ENCODE results near the gene GNAZ.

GRCh38 chr22:23047265-23047664 lies 23.1 kb upstream of the GNAZ start:
- no peak for TF ChIP-seq CTCF (IDR thresholded peaks at IDR 0.05; ENCODE audit: low read depth, low read length, missing input control)
- TF ChIP-seq GABPA (IDR thresholded peaks at IDR 0.05 in 1 of 2, conservative IDR thresholded peaks at IDR 0.05 in 1 of 2) = no peak
- TF ChIP-seq REST (IDR thresholded peaks at IDR 0.05) = no peak
